NK-92 treated with Interleukin-12 subunit alpha and Interleukin-12 subunit beta, amount 100 ng/mL, for 24 hours (cell line): ENCODE measurements around the gene ACAD10.
"Not testable (repeated sequence)": the region's sequence is repeated elsewhere in the genome, so short reads cannot be mapped to it uniquely, and the experiment has no call there.

ENCODE experiments used
- DNase-seq: peaks from one replicate; lab custom pipeline; 2025; lab: John Stamatoyannopoulos, UW

Gene ACAD10

DNA sequence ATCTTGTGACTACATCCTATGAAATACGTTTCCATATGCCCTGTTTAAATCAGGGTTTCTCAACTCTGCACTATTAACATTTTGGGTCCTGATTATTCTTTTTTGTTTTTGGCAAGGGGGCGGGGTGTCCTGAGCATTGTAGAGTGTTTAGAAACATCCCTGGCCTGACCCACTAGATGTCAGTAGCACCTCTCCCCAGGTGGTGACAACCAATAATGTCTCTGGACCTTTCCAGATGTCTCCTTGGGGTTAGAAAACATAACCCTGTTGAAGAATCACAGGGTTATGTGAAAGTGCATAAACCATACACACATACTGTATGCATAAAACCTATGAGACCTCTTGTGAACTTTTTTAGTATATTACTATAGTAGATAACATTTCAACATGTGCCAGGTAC lies 1.4 kb downstream of the ACAD10 start:
- no peak for DNase-seq

DNA sequence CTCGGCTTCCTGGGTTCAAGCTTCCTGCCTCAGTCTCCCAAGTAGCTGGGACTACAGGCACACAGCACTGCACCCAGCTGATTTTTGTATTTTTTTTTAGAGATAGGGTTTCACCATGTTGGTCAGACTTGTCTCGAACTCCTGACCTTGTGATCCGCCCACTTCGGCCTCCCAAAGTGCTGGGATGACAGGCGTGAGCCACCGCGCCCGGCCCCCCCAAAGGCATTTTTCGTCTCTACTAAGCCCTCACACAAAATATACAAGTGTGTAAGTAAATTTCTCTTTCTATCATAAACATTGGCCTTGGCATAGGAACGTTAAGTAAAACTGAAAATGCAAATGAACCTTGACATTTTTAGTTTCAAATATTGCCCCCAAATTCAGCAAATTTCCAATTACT lies 2.1 kb downstream of the ACAD10 start:
- DNase-seq: no peak

GRCh38 chr12:111691262-111691661 lies 5.4 kb downstream of the ACAD10 start:
- DNase-seq: no peak

DNA sequence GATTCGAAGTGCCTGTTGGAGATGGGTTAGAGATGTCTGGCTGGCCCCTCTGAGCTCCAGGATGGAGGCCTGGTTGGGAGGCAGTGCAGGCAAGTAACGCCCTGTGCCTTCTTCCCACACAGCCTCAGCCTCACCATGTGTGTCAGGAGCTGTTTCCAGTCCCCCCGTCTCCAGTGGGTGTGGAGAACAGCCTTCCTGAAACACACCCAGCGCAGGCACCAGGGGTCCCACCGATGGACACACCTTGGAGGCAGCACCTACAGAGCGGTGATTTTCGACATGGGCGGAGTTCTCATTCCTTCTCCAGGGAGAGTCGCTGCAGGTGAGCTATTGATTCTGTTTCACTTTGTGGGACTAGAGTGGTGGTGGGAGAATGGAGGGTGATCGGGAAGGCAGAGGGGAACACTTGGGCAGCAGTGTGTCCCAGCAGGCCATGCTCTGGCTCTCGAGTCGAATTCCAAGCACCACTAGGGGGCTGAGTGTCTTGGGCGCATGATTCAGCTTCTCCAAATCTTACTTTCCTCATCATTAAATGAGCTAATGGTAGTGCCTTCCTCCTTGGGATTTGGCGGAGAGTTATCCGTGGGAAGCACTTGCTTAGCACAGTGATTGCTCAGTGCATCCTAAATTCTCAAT lies 6.8 kb downstream of the ACAD10 start:
- no peak for DNase-seq

DNA sequence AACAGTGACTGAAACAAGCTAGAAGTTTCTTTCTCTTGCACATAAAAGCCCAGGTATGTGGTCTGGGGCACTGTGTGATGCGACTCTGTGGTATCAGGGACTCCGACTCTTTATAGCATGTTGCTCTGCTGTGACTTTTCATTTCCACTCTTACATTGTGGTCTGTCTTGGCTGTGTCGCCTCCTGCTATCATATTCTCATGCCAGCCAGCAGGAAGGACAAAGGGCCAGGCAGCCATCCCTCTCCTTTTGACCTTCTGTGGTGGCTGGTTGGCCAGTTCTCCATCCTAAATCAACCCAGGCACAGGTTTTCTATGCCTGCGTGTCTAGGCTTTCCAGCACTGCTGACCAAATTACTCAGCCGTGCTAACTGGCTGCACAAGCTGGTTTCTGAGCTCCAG lies 8.0 kb downstream of the ACAD10 start:
- DNase-seq: no peak

- DNase-seq: no peak
These were observed 14.1 kb downstream of the ACAD10 start for GRCh38 chr12:111699962-111700361.

GRCh38 chr12:111705672-111706071 lies 19.8 kb downstream of the ACAD10 start:
- no peak for DNase-seq

DNA sequence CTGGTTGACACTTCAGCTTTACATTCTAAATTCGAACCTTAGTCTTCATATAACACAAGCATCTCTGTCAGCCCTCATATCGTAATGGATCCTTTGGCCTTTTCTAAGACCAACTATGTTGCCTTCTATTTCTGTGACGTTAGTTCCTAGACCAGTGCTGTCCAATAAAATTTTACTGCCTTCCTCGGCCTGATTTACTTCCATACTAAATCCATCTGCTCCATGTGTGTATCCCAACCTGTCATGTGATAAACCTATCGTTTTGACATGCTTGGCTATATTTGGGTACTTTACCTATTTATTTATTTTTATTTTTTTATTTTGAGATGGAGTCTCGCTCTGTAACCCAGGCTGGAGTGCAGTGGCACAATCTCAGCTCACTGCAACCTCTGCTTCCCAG lies 20.3 kb downstream of the ACAD10 start:
- DNase-seq: no peak

DNA sequence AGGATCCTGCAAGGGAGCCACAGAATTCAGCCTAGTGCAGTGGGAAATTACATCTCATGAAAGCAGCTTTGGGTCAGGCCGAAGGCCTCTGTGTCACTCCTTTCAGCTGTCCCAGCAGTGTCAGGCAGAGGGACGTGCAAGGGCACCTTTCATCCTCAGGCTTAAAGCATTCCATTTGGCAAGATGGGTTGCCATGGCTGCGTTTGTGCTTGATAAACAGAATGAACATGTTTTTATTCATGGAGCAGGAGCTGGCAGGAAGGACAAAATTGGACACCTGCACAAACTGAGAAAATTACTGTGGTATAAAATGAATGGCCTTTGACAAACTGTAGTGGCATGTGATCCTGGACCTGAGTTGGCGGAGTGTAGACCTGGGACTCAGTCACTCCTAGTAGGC lies 29.4 kb downstream of the ACAD10 start:
- no peak for DNase-seq

- not testable (repeated sequence) for DNase-seq
These were observed 33.5 kb downstream of the ACAD10 start for GRCh38 chr12:111719316-111719715.

DNA sequence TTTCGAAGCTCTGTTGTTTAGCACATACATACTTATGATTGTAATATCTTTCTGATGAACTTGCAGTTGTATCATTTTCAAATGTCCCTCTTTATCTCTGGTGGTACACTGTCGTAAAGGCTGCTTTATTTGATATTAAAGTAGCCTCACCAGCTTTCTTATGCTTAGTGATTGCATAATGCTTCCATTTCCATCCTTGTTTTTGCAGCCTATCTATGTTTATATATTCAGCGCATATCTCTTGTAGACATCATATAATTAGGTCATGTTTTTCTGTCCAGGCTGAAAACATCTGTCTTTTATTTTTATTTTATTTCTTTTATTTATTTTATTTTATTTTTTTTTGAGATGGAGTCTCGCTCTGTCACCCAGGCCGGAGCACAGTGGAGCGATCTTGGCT lies 34.6 kb downstream of the ACAD10 start:
- DNase-seq: no peak

DNA sequence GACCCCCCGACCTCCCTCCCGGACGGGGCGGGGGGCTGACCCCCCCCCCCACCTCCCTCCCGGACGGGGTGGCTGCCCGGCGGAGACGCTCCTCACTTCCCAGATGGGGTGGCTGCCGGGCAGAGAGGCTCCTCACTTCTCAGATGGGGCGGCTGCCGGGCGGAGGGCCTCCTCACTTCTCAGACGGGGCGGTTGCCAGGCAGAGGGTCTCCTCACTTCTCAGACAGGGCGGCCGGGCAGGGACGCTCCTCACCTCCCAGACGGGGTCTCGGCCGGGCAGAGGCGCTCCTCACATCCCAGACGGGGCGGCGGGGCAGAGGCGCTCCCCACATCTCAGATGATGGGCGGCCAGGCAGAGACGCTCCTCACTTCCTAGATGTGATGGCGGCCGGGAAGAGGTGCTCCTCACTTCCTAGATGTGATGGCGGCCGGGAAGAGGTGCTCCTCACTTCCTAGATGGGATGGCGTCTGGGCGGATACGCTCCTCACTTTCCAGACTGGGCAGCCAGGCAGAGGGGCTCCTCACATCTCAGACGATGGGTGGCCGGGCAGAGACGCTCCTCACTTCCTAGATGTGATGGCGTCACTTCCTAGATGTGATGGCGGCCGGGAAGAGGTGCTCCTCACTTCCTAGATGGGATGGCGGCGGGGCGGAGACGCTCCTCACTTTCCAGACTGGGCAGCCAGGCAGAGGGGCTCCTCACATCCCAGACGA lies 38.0 kb downstream of the ACAD10 start:
- DNase-seq: not testable (repeated sequence)

- no peak for DNase-seq
These were observed 42.9 kb downstream of the ACAD10 start for GRCh38 chr12:111728795-111729194.

DNA sequence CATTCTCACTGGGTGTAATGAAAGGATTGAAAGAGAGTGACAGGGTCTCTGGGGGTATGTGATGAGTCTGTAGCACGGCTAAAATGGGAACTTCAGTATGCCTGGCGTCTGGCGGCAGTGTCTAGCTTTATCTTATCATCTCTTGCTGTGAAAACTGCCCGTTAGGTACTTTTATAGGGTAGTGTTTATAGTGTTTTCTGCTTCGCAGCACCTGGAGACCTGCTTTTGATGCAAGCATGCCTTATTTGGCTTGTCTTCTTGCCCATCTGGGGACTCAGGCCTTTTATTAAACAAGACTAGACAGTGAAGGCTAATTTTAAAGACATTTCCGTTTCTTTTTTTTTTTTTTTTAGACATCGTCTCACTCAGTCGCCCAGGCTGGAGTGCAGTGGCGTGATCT lies 44.6 kb downstream of the ACAD10 start:
- no peak for DNase-seq

DNA sequence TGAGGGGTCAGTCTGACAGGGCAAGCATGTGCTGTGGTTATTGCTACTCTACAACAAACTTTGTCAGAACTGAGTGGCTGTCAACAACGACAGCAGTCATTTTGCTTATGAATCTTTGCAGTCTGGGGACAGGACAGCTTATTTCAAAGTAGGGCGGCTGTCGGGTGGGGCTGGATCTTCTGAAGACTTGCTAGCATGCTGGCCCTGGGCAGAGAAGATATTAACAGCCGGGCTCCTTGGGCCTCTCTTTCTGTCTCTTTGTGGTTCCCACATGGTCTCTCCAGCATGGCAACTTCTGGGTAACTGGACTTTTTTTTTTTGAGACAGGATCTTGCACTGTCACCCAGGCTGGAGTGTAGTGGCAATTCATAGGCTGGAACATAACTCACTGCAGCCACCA lies 46.9 kb downstream of the ACAD10 start:
- no peak for DNase-seq

GRCh38 chr12:111733340-111733915 lies 47.6 kb downstream of the ACAD10 start:
- no peak for DNase-seq

DNA sequence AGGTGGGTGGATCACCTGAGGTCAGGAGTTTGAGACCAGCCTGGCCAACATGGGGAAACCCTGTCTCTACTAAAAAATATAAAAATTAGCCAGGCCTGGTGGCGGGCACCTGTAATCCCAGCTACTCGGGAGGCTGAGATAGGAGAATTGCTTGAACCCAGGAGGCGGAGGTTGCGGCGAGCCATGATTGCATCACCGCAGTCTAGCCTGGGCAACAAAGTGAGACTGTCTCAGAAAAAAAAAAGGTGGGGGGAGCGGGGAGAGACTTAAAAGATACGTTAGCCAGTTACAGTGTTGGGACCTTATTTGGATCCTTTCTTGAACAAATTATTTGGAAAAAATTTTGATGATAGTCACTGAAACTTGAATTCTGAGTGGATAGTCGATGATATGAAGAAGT lies 53.7 kb downstream of the ACAD10 start:
- DNase-seq: not testable (repeated sequence)

DNA sequence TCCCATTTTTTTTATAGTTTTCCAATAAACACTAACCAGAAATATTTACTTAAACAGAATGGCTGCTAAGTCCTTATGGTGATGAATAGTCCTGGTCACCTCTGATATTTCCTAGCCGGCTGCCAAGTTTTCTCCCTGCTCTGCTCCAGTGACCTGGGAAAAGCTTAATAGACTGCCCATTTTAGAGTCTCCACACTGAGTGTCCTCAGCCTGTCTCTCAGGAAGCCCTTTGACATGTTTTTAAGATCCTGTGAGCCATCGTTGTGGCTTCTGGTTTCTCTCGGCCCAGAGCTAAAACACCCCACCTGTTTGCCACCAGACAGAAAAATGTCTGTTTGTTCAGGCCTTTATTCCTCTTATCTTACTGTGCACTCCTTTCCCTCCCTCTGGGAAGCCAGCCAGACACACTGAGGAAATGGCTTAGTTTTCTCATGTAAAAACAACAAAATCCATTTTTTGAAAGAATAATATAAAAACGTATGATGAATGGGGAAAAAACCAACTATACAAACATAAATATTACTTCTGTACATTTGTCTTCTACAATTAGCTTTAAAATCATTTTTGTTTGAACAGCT lies 55.5 kb downstream of the ACAD10 start:
- DNase-seq: no peak

DNA sequence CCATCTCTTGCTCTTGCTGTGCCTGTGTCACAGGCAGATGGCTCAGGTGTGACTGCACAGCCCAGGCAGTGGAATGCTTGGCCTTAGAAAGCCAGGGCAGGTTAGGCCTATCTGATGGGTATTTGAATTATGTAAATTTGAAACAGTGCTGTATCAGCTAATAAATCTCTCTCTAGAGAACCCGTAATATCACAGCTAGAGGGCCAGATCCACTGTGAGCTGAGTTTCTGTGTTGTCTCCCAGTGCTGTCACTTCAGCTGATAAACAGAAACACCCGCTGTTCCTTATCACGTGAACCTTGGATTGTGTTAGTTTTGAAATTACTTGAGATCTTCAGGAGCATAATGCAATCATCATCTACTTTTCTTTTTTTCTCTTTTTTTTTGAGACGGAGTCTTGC lies 59.4 kb downstream of the ACAD10 start:
- no peak for DNase-seq

DNA sequence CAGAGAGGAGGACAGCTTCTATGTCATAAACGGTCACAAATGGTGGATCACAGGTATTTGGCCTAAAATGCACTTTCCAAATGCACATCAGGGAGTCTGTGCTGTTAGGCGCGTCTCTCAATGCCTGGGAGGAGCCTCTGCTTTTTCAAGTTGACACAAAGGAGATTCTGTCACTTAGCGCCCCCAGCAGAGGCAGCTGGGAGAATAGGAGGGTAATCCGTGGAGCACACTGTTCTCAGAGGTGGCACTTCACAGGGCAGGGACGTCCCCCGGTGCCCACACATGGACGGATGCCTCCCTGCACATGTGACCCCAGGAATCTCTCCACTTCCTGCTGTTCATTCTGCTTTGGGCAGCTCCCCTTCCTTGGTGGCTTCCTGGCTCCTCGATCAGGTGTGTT lies 61.5 kb downstream of the ACAD10 start:
- no peak for DNase-seq

- DNase-seq: no peak
These were observed 62.4 kb downstream of the ACAD10 start for GRCh38 chr12:111748151-111748672.

GRCh38 chr12:111748867-111749266 lies 63.0 kb downstream of the ACAD10 start:
- no peak for DNase-seq

DNA sequence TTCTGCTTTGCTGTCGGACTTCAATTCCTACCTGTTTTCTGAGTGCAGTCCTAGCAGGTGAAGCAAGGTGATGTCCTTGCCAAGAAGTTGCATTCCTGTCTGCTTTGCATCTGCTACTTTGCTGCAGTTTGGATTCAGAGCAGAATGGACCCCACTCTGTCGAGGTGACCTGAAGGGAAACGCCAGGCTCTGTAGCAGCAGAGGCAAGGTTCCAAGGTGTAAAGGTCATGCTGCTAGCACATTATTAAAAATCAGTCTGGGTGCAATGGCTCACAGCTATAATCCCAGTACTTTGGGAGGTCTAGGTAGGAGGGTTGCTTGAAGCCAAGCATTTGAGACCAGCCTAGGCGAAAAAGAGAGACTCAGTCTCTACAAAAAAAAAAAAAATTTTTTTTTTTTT lies 63.5 kb downstream of the ACAD10 start:
- DNase-seq: no peak
